Left kidney (tissue), 2 donors: ENCODE data around the gene FAM83B. TPM values are rescaled to one million over a fixed set of nuclear protein-coding genes. Genes with fewer than 3 reads are reported as not detected.

ENCODE experiments used
- DNase-seq: peaks from one replicate; pipeline ENCODE4 v3.0.0-alpha.2; 2013
- polyA plus RNA-seq: library from polyadenylated mRNA; unstranded; fragments of 120-200 nt; gene quantifications from one replicate; pipeline ENCODE4 v1.2.1, GENCODE V29; 2013; ENCODE audit not compliant: insufficient read length

The FAM83B gene
- polyA plus RNA-seq, 1 donor: 11.1 TPM

- DNase-seq: no peak
Observed at GRCh38 chr6:54981276-54981609, 134.7 kb downstream of the FAM83B start.

- DNase-seq: no peak
Observed at GRCh38 chr6:54981647-54982046, 135.1 kb downstream of the FAM83B start.

- no peak for DNase-seq
Observed at GRCh38 chr6:54987633-54988290, 141.2 kb downstream of the FAM83B start.

GRCh38 chr6:54988576-54988975 is 142.0 kb downstream of the FAM83B start:
- DNase-seq: no peak

- DNase-seq: no peak
Observed at GRCh38 chr6:54990001-54990400, 143.4 kb downstream of the FAM83B start.
